Neural cell (in vitro differentiated cells): ENCODE data around the gene PPAT. TPM values are rescaled to one million over a fixed set of nuclear protein-coding genes. Genes with fewer than 3 reads are reported as not detected.

Source experiments
- H2AFZ ChIP-seq: fragments of 200-600, 300-800 bp; sonication (generic), shearing (Covaris generic); 2 replicates; pipeline ENCODE4 v1.6.0; 2014; ENCODE audit warnings: low read depth, mild to moderate bottlenecking, antibody characterized with exemption, low read length, moderate library complexity
- H3F3A ChIP-seq: fragments of 200-600 bp; shearing (Covaris generic); 2 replicates; pipeline ENCODE4 v1.6.1; 2016; ENCODE audit warnings: mild to moderate bottlenecking, moderate library complexity, mixed read lengths, antibody characterized with exemption, low read length; ENCODE audit not compliant: insufficient read depth, poor library complexity, severe bottlenecking
- H3K27ac ChIP-seq: fragments of 200-600, 300-800 bp; sonication (generic), shearing (Covaris generic); 2 replicates; pipeline ENCODE4 v1.5.1; 2014; ENCODE audit warnings: mild to moderate bottlenecking, low read length, moderate library complexity
- H3K27me3 ChIP-seq: fragments of 300-800, 200-600 bp; sonication (generic), shearing (Covaris generic); 2 replicates; pipeline ENCODE4 v1.6.0; 2014; ENCODE audit warnings: mild to moderate bottlenecking, low read depth, low read length, moderate library complexity; ENCODE audit not compliant: insufficient read depth
- H3K36me3 ChIP-seq: fragments of 300-800, 200-600 bp; sonication (generic), shearing (Covaris generic); 2 replicates; pipeline ENCODE4 v1.5.1; 2014; ENCODE audit warnings: mild to moderate bottlenecking, antibody characterized with exemption, low read length, moderate library complexity; ENCODE audit not compliant: insufficient read depth
- H3K4me2 ChIP-seq: fragments of 300-800, 200-600 bp; sonication (generic), shearing (Covaris generic); 2 replicates; pipeline ENCODE4 v1.6.0; 2014; ENCODE audit warnings: mild to moderate bottlenecking, low read length
- H3K4me3 ChIP-seq: fragments of 300-800, 200-600 bp; sonication (generic), shearing (Covaris generic); 2 replicates; pipeline ENCODE4 v1.5.1; 2014; ENCODE audit warnings: mild to moderate bottlenecking, low read length, moderate library complexity
- H3K79me2 ChIP-seq: fragments of 200-600 bp; shearing (Covaris generic); replicated peaks from 2 replicates; pipeline ENCODE4 v1.6.0; 2014; ENCODE audit warnings: mild to moderate bottlenecking, low read length, moderate library complexity; ENCODE audit not compliant: insufficient read depth
- H3K9ac ChIP-seq: fragments of 300-800, 200-600 bp; sonication (generic), shearing (Covaris generic); 2 replicates; pipeline ENCODE4 v1.6.1; 2016; ENCODE audit warnings: mild to moderate bottlenecking, low read length, mixed read lengths
- H3K9me2 ChIP-seq: fragments of 200-600 bp; shearing (Covaris generic); 2 replicates; pipeline ENCODE4 v1.6.1; 2016; ENCODE audit warnings: mild to moderate bottlenecking, low read length, mixed read lengths; ENCODE audit not compliant: insufficient read depth
- H3K9me3 ChIP-seq: fragments of 200-600, 300-800 bp; sonication (generic), shearing (Covaris generic); 2 replicates; pipeline ENCODE4 v1.6.1; 2016; ENCODE audit warnings: mild to moderate bottlenecking, mixed run types, low read length, moderate library complexity, mixed read lengths
- H4K20me1 ChIP-seq: fragments of 200-600 bp; shearing (Covaris generic); 2 replicates; pipeline ENCODE4 v1.6.1; 2016; ENCODE audit warnings: mild to moderate bottlenecking, mixed run types; ENCODE audit not compliant: insufficient read depth
- EP300 ChIP-seq: fragments of 450-650 bp; conservative IDR thresholded peaks from 2 replicates; pipeline ENCODE4 v1.6.1; 2014; ENCODE audit warnings: antibody characterized with exemption, mild to moderate bottlenecking, moderate library complexity; ENCODE audit not compliant: poor library complexity, severe bottlenecking
- EZH2 ChIP-seq: fragments of 200-600, 300-800 bp; shearing (Covaris generic), sonication (generic); IDR thresholded peaks from 2 replicates; pipeline ENCODE4 v1.6.1; 2014; ENCODE audit warnings: antibody characterized with exemption, low read length, borderline replicate concordance, mild to moderate bottlenecking; ENCODE audit not compliant: insufficient read depth, poor library complexity, severe bottlenecking
- MXI1 ChIP-seq: fragments of 450-650 bp; conservative IDR thresholded peaks from 2 replicates; pipeline ENCODE4 v1.6.1; 2014; ENCODE audit warnings: antibody characterized with exemption, mild to moderate bottlenecking; ENCODE audit not compliant: poor library complexity, severe bottlenecking
- POLR2AphosphoS5 ChIP-seq: IDR thresholded peaks from 2 replicates; pipeline ENCODE4 v1.6.1; 2012
- RAD21 ChIP-seq: fragments of 450-650 bp; conservative IDR thresholded peaks from 2 replicates; pipeline ENCODE4 v1.6.1; 2014; ENCODE audit warnings: antibody characterized with exemption, mild to moderate bottlenecking, moderate library complexity
- SMC3 ChIP-seq: fragments of 450-650 bp; conservative IDR thresholded peaks from 2 replicates; pipeline ENCODE4 v1.6.1; 2014; ENCODE audit warnings: antibody characterized with exemption, mild to moderate bottlenecking, moderate library complexity; ENCODE audit not compliant: poor library complexity
- TAF1 ChIP-seq: IDR thresholded peaks from 2 replicates; pipeline ENCODE4 v1.6.1; 2012; ENCODE audit warnings: low read depth
- polyA plus RNA-seq: library from polyadenylated mRNA; depleted of rRNA; stranded (reverse); fragments of >200 nt; gene quantifications from 2 replicates; pipeline ENCODE4 v1.2.3, GENCODE V29; 2014
- TF ChIP-seq, protein P1 (sequence below): IDR thresholded peaks from 2 replicates; pipeline ENCODE4 v1.6.1; 2012; ENCODE audit warnings: borderline replicate concordance
- TF ChIP-seq, protein P2 (sequence below): fragments of 450-650 bp; IDR thresholded peaks from 2 replicates; pipeline ENCODE4 v1.5.1; 2014; ENCODE audit warnings: antibody characterized with exemption, mild to moderate bottlenecking, moderate library complexity; ENCODE audit not compliant: poor library complexity, severe bottlenecking

PPAT gene
- polyA plus RNA-seq, 1 donor from 2014 or later: 22.5 TPM

DNA sequence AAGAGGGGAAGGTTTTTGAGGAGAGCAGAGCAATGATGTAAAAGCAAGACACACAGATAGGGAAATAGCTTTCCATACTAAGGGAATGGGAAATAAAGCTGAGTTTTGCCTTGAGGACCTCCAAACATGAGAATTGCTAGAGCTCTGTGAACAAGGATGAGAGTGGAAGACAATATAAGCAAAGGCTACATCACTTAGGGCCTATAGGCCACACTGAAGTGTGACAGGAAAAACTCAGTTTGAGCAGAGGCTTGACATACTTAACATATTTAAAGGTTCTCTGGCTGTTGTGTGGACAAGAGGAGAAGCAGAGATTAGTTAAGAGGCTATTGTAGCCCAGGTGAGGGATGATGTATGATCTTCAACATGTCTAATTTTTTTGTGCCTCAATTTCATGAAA is 26.7 kb upstream of the PPAT start:
- H3K4me3 ChIP-seq: no peak overlapping the region
- H4K20me1 ChIP-seq: no peaks in the 10 kb centered on the region
- TF ChIP-seq SMC3: no peak
- no peak for TF ChIP-seq TAF1
- no peak for TF ChIP-seq EZH2
- TF ChIP-seq RAD21: no peak
- TF ChIP-seq, protein P1, sequence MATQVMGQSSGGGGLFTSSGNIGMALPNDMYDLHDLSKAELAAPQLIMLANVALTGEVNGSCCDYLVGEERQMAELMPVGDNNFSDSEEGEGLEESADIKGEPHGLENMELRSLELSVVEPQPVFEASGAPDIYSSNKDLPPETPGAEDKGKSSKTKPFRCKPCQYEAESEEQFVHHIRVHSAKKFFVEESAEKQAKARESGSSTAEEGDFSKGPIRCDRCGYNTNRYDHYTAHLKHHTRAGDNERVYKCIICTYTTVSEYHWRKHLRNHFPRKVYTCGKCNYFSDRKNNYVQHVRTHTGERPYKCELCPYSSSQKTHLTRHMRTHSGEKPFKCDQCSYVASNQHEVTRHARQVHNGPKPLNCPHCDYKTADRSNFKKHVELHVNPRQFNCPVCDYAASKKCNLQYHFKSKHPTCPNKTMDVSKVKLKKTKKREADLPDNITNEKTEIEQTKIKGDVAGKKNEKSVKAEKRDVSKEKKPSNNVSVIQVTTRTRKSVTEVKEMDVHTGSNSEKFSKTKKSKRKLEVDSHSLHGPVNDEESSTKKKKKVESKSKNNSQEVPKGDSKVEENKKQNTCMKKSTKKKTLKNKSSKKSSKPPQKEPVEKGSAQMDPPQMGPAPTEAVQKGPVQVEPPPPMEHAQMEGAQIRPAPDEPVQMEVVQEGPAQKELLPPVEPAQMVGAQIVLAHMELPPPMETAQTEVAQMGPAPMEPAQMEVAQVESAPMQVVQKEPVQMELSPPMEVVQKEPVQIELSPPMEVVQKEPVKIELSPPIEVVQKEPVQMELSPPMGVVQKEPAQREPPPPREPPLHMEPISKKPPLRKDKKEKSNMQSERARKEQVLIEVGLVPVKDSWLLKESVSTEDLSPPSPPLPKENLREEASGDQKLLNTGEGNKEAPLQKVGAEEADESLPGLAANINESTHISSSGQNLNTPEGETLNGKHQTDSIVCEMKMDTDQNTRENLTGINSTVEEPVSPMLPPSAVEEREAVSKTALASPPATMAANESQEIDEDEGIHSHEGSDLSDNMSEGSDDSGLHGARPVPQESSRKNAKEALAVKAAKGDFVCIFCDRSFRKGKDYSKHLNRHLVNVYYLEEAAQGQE: no peak
- TF ChIP-seq EP300: no peak
- no peak for TF ChIP-seq MXI1
- TF ChIP-seq POLR2AphosphoS5: no peak
- TF ChIP-seq, protein P2, sequence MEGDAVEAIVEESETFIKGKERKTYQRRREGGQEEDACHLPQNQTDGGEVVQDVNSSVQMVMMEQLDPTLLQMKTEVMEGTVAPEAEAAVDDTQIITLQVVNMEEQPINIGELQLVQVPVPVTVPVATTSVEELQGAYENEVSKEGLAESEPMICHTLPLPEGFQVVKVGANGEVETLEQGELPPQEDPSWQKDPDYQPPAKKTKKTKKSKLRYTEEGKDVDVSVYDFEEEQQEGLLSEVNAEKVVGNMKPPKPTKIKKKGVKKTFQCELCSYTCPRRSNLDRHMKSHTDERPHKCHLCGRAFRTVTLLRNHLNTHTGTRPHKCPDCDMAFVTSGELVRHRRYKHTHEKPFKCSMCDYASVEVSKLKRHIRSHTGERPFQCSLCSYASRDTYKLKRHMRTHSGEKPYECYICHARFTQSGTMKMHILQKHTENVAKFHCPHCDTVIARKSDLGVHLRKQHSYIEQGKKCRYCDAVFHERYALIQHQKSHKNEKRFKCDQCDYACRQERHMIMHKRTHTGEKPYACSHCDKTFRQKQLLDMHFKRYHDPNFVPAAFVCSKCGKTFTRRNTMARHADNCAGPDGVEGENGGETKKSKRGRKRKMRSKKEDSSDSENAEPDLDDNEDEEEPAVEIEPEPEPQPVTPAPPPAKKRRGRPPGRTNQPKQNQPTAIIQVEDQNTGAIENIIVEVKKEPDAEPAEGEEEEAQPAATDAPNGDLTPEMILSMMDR: no peak
- no peak overlapping the region for H3K9ac ChIP-seq
- peaks cover 6% of the 10 kb centered on the region for H3K36me3 ChIP-seq
- no peaks in the 10 kb centered on the region for H3K27me3 ChIP-seq
- H2AFZ ChIP-seq: no peak overlapping the region
- H3K27ac ChIP-seq: no peak overlapping the region
- H3F3A ChIP-seq: no peaks in the 10 kb centered on the region
- peaks cover 32% of the 10 kb centered on the region for H3K79me2 ChIP-seq
- no peak overlapping the region for H3K4me2 ChIP-seq
- H3K9me2 ChIP-seq: no peaks in the 10 kb centered on the region
- H3K9me3 ChIP-seq: no peaks in the 10 kb centered on the region

DNA sequence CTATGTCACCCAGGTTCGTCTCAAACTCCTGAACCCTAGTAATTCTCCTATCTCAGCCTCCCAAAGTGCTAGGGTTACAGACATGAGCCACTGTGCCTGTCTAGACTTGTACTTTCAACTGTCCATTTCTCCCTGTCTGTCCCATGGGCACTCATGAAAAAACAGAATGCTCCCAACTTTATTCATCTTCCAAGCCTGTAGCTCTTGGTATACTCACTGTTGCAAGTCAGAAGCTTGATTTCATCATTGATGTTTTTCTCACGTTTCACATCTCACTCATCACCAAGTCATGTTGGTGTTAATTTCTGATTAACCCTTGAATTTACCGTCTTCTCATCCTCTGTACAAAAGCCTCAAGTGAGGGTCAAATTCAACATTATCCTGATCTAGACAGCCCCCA is 24.7 kb upstream of the PPAT start:
- TF ChIP-seq, protein P2: no peak
- TF ChIP-seq RAD21 (no peak), SMC3 (no peak), TAF1 (no peak), POLR2AphosphoS5 (no peak), EP300 (no peak), EZH2 (no peak), MXI1 (no peak)
- TF ChIP-seq, protein P1: no peak
- Histone ChIP-seq H3K36me3 (peaks cover 6% of the 10 kb centered on the region), H4K20me1 (no peaks in the 10 kb centered on the region), H3K9me3 (no peaks in the 10 kb centered on the region), H3K4me2 (no peak overlapping the region), H2AFZ (no peak overlapping the region), H3F3A (no peaks in the 10 kb centered on the region), H3K27me3 (no peaks in the 10 kb centered on the region), H3K9ac (no peak overlapping the region), H3K27ac (no peak overlapping the region), H3K9me2 (no peaks in the 10 kb centered on the region), H3K4me3 (no peak overlapping the region), H3K79me2 (peaks cover 11% of the 10 kb centered on the region)
